OCI-LY7 (cell line): ENCODE results near the gene HIVEP2. TPM values are rescaled to one million over a fixed set of nuclear protein-coding genes. Genes with fewer than 3 reads are reported as not detected.

Source experiments
- BruUV-seq: library from RNA; stranded (reverse); fragments of 400-500 nt; replicated peaks from 2 replicates; lab custom pipeline; 2021; lab: Mats Ljungman, UMichigan
- CTCF ChIA-PET: fragments of 300-600 bp; sonication (Branson Sonifier 250); formaldehyde crosslinking; loops from one replicate; lab custom pipeline; 2022; ENCODE audit warnings: antibody characterized with exemption; ENCODE audit not compliant: unreplicated experiment; lab: Charles Lee
- POLR2A ChIA-PET: fragments of 300-600 bp; sonication (Branson Sonifier 250); formaldehyde crosslinking; loops from one replicate; lab custom pipeline; 2022; ENCODE audit warnings: antibody characterized with exemption; lab: Charles Lee
- DNase-seq: peaks from one replicate; pipeline ENCODE4 v3.0.0-alpha.2; 2015; ENCODE audit warnings: low spot score
- H2AFZ ChIP-seq: fragments of 200-600 bp; sonication (generic), shearing (Covaris generic); 2 replicates; pipeline ENCODE4 v1.6.1; 2014; ENCODE audit warnings: mild to moderate bottlenecking, antibody characterized with exemption, low read length, moderate library complexity
- H3K27ac ChIP-seq: fragments of 200-600 bp; sonication (generic); 2 replicates; pipeline ENCODE4 v1.5.1; 2014; ENCODE audit warnings: mixed run types, low read depth, mild to moderate bottlenecking, moderate library complexity, low read length, inconsistent platforms; ENCODE audit not compliant: poor library complexity, severe bottlenecking
- H3K36me3 ChIP-seq: fragments of 200-600 bp; sonication (generic); 2 replicates; pipeline ENCODE4 v1.6.1; 2014; ENCODE audit warnings: mild to moderate bottlenecking, antibody characterized with exemption, low read length, moderate library complexity, mixed read lengths; ENCODE audit not compliant: insufficient read depth
- H3K4me1 ChIP-seq: fragments of 200-600 bp; sonication (generic); 2 replicates; pipeline ENCODE4 v1.5.1; 2014; ENCODE audit warnings: mild to moderate bottlenecking, low read length; ENCODE audit not compliant: insufficient read depth, poor library complexity, severe bottlenecking
- H3K4me2 ChIP-seq: fragments of 200-600 bp; sonication (generic); 2 replicates; pipeline ENCODE4 v1.6.1; 2014; ENCODE audit warnings: mild to moderate bottlenecking, low read length
- H3K4me3 ChIP-seq: fragments of 200-600 bp; sonication (generic); 2 replicates; pipeline ENCODE4 v1.5.1; 2014; ENCODE audit warnings: mild to moderate bottlenecking, low read depth, low read length; ENCODE audit not compliant: poor library complexity, severe bottlenecking
- H3K79me2 ChIP-seq: fragments of 200-600 bp; sonication (generic); 2 replicates; pipeline ENCODE4 v1.6.1; 2016; ENCODE audit warnings: low read depth, mild to moderate bottlenecking, low read length, moderate library complexity, mixed read lengths; ENCODE audit not compliant: insufficient read depth
- H3K9me2 ChIP-seq: fragments of 200-600 bp; sonication (generic); 2 replicates; pipeline ENCODE4 v1.6.1; 2016; ENCODE audit warnings: mild to moderate bottlenecking, low read length, mixed read lengths; ENCODE audit not compliant: insufficient read depth
- H3K9me3 ChIP-seq: fragments of 200-600 bp; sonication (generic); 2 replicates; pipeline ENCODE4 v1.6.1; 2014; ENCODE audit warnings: mild to moderate bottlenecking, mixed run types, low read length, mixed read lengths
- H4K20me1 ChIP-seq: fragments of 200-600 bp; sonication (generic); 2 replicates; pipeline ENCODE4 v1.6.1; 2014; ENCODE audit warnings: mild to moderate bottlenecking, antibody characterized with exemption, low read length, moderate library complexity, mixed read lengths; ENCODE audit not compliant: insufficient read depth
- CTCF ChIP-seq: fragments of 200-600 bp; sonication (generic); conservative IDR thresholded peaks from 2 replicates; pipeline ENCODE4 v1.5.1; 2014; ENCODE audit warnings: mild to moderate bottlenecking, antibody characterized with exemption, low read length, moderate library complexity, mixed read lengths
- EZH2phosphoT487 ChIP-seq: fragments of 200-600 bp; sonication (generic); IDR thresholded peaks from 2 replicates; pipeline ENCODE4 v1.6.1; 2018; ENCODE audit warnings: low read depth, borderline replicate concordance, mild to moderate bottlenecking, mixed run types, antibody characterized with exemption, low read length, moderate library complexity, mixed read lengths
- intact Hi-C: fragments of 100-400 bp; cut with micrococcal nuclease; formaldehyde crosslinking; loops from one replicate; pipeline ENCODE4 v1.10.0; 2022; ENCODE audit not compliant: unreplicated experiment
- total RNA-seq, 2 experiments: library from RNA; depleted of rRNA in 1 of 2; stranded (reverse); fragments of >200 nt in 1 of 2; shearing (Covaris generic) in 1 of 2; gene quantifications; 2 replicates each; pipeline ENCODE4 v1.2.3, GENCODE V29; 2014 to 2022

HIVEP2 gene
- total RNA-seq, 2 experiments from 2014 or later: 18.8 to 24.6 TPM

DNA sequence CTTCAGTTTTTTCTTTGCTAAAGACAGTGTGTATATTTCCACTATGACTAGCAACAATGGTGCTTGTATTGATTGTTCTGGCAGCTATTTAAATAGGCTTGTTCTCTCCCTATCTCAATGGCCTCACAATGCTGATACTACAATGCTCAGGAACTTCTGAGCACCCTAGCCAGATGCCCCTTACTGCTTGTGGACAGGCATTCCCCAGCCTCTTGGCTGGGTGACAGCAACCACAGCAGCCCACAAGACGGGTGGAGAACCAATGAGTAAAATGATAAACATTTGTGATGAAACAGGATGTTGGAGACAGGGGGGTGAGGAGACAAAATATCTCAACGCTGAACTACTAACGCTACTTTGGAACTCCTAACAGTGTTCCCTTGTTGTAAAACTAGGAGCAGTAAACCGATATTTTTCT, 42.3 kb downstream of the HIVEP2 start:
- no peak for DNase-seq
- TF ChIP-seq CTCF (no peak), EZH2phosphoT487 (no peak)
- no peak overlapping the region for H2AFZ ChIP-seq
- no TSS peak for BruUV-seq
- H3K9me2 ChIP-seq: no peaks in the 10 kb centered on the region
- intact Hi-C loops: no loop called here
- H3K79me2 ChIP-seq: peaks cover 41% of the 10 kb centered on the region; the same call in 1 of the 2 replicates
- no peak overlapping the region for H3K4me2 ChIP-seq
- no peaks in the 10 kb centered on the region for H4K20me1 ChIP-seq
- no peaks in the 10 kb centered on the region for H3K9me3 ChIP-seq
- H3K27ac ChIP-seq: no peak overlapping the region
- POLR2A ChIA-PET: interaction anchor here (0.8 kb wide), 1 partner anchor 14 kb away, joined by 4 read pairs; no protein-coding TSS in a partner anchor
- H3K36me3 ChIP-seq: peaks cover 21% of the 10 kb centered on the region; the same call in 1 of the 2 replicates
- H3K4me3 ChIP-seq: no peak overlapping the region
- CTCF ChIA-PET: no interaction called here
- H3K4me1 ChIP-seq: peaks cover 13% of the 10 kb centered on the region

- no peaks in the 10 kb centered on the region for H4K20me1 ChIP-seq
Observed at GRCh38 chr6:142901611-142902010, 43.4 kb downstream of the HIVEP2 start.

More at GRCh38 chr6:142901611-142902010, 43.4 kb downstream of the HIVEP2 start:
- no peak for DNase-seq
- Histone ChIP-seq H3K27ac (no peak overlapping the region), H3K4me1 (peaks cover 3% of the 10 kb centered on the region), H3K4me3 (no peak overlapping the region), H3K9me2 (no peaks in the 10 kb centered on the region), H3K4me2 (no peak overlapping the region), H3K36me3 (peaks cover 24% of the 10 kb centered on the region; the same call in 1 of the 2 replicates), H3K9me3 (0 out of 2 replicates have a peak, but pooled peaks cover 4% of the 10 kb centered on the region), H3K79me2 (peaks cover 30% of the 10 kb centered on the region; the same call in 1 of the 2 replicates), H2AFZ (no peak overlapping the region)
- ChIA-PET CTCF (no interaction called here), POLR2A (interaction anchor here (1.0 kb wide), 1 partner anchor 33 kb away, joined by 4 read pairs; no protein-coding TSS in a partner anchor)
- intact Hi-C loops: no loop called here
- TF ChIP-seq EZH2phosphoT487 (no peak), CTCF (no peak)
- no TSS peak for BruUV-seq
